Nephron (organoid): Measurements from ENCODE around the gene PTPRG.

Source experiments
- H3K27ac Mint-ChIP-seq, 3 experiments: 2 replicates each; pipeline ENCODE4 v1.8.0; 2020; ENCODE audit warnings: mixed read lengths in 3 of 3, mild to moderate bottlenecking in 2 of 3, moderate library complexity in 1 of 3
- H3K27me3 Mint-ChIP-seq: 2 replicates; pipeline ENCODE4 v1.8.0; 2021; ENCODE audit warnings: low read depth, mild to moderate bottlenecking, moderate library complexity, mixed read lengths
- H3K36me3 Mint-ChIP-seq: 2 replicates; pipeline ENCODE4 v1.8.0; 2020; ENCODE audit warnings: low read depth, mixed read lengths
- H3K4me1 Mint-ChIP-seq: 2 replicates; pipeline ENCODE4 v1.8.0; 2020; ENCODE audit warnings: mixed read lengths
- H3K4me3 Mint-ChIP-seq, 3 experiments: 2 replicates each; pipeline ENCODE4 v1.8.0; 2020; ENCODE audit warnings: mild to moderate bottlenecking in 3 of 3, mixed read lengths in 3 of 3, moderate library complexity in 2 of 3
- H3K9me3 Mint-ChIP-seq: 2 replicates; pipeline ENCODE4 v1.8.0; 2020; ENCODE audit warnings: mixed read lengths
- TF ChIP-seq, protein P1 (sequence below), 3 experiments: fragments of 200-600 bp; sonication (generic); IDR thresholded peaks; one replicate each; pipeline ENCODE4 v1.5.0; 2021; ENCODE audit warnings: antibody characterized with exemption in 3 of 3; ENCODE audit not compliant: unreplicated experiment in 3 of 3

PTPRG gene

DNA sequence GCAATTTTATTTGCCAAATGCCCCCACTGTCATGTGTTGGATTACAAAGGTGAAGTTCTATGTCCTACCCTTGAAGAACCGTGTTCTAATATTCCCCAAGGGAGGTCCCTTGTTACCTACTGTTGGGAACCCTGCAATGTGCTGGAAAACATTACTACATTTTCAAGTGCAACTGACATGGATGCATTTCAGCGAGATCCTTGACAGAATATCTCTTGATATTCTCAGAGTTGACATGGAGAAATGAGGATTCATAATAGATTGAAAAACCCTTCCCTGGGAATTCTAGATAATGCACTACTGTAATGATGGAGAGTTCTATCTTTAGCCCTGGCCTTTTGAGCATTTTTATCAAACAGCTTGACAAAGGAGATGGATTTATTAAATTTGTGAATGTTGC is 414.6 kb downstream of the PTPRG start:
- H3K9me3 Mint-ChIP-seq = no peaks in the 10 kb centered on the region
- H3K36me3 Mint-ChIP-seq = no peaks in the 10 kb centered on the region
- TF ChIP-seq, protein P1, sequence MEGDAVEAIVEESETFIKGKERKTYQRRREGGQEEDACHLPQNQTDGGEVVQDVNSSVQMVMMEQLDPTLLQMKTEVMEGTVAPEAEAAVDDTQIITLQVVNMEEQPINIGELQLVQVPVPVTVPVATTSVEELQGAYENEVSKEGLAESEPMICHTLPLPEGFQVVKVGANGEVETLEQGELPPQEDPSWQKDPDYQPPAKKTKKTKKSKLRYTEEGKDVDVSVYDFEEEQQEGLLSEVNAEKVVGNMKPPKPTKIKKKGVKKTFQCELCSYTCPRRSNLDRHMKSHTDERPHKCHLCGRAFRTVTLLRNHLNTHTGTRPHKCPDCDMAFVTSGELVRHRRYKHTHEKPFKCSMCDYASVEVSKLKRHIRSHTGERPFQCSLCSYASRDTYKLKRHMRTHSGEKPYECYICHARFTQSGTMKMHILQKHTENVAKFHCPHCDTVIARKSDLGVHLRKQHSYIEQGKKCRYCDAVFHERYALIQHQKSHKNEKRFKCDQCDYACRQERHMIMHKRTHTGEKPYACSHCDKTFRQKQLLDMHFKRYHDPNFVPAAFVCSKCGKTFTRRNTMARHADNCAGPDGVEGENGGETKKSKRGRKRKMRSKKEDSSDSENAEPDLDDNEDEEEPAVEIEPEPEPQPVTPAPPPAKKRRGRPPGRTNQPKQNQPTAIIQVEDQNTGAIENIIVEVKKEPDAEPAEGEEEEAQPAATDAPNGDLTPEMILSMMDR (IDR thresholded peaks at IDR 0.05; ENCODE audit: unreplicated experiment in 3 of 3) = no peak
- H3K4me3 Mint-ChIP-seq = no peak overlapping the region
- H3K27me3 Mint-ChIP-seq = no peaks in the 10 kb centered on the region
- H3K4me1 Mint-ChIP-seq = peaks cover 38% of the 10 kb centered on the region
- no peak overlapping the region for H3K27ac Mint-ChIP-seq

DNA sequence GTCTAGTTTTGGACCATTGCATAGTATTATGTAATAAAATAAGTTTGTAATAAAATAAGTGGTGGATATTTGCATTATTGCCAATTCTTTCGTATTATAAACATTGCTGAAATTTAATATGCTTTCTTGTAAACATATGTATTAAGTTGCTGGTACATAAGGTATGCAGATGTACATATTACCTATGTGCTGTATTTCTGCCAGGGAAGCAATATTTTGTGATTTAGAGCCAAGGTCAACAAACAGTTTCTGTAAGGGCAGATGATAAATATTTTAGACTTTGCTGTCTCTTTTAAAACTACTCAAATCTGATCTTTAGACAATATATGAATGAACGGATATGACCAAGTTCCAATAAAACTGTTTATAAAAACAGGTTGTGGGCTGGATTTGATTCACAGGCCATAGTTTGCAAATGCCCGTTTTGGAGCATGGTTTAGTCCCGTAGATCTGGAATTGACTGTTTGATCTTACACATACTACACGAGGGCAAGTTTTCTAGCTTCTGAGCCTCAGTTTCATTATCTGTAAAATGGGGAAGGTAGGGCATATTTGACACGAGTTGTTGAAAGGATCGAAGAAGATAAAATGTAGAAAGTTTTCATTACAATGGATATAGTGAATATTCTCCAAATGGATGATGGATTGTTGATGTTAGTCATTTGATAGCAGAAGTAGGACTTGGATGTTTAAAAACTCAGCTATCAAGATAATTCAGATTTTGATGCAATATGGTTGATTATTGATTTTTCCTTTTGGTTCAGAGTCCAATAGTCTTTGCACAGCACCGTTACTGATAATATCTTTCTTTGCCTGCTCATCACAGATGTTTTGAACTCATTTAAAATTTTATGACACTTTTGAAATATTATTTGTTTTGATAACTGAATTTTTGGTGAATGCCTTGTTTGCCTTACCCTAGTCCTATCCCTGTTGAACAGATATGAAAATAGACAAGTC is 417.4 kb downstream of the PTPRG start:
- no peaks in the 10 kb centered on the region for H3K9me3 Mint-ChIP-seq
- H3K36me3 Mint-ChIP-seq = no peaks in the 10 kb centered on the region
- H3K27ac Mint-ChIP-seq = peak overlapping the region in 2 of 3 experiments; percentile 77 to 90
- TF ChIP-seq, protein P1 (IDR thresholded peaks at IDR 0.05; ENCODE audit: unreplicated experiment in 3 of 3) = no peak
- H3K4me1 Mint-ChIP-seq = peaks cover 35% of the 10 kb centered on the region
- no peak overlapping the region for H3K4me3 Mint-ChIP-seq
- no peaks in the 10 kb centered on the region for H3K27me3 Mint-ChIP-seq

DNA sequence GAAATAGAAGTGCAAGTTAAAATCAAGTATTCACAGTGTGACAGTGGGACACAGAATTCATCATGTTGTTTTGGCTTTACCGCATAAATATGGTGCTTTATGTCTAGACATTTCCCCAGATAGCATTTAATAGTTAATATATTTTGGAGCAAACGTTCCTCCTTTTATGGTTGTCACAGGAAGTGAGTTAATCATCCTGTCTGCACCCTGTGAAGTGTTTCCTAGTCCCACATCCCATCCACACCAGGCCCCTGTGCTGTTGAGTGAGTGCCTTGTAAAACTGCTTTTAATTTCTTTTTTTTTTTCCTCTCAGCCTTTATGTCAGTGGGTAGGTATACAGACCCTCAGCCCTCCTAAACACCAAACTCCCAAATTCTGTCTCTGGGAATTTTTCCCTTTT is 418.3 kb downstream of the PTPRG start:
- Mint-ChIP-seq H3K27me3 (no peaks in the 10 kb centered on the region), H3K4me3 (peak overlapping the region in 1 of 3 experiments; percentile 1), H3K27ac (peak overlapping the region; percentile 90 to 96 (median 92)), H3K4me1 (peaks cover 35% of the 10 kb centered on the region), H3K36me3 (no peaks in the 10 kb centered on the region), H3K9me3 (no peaks in the 10 kb centered on the region)
- TF ChIP-seq, protein P1 (IDR thresholded peaks at IDR 0.05; ENCODE audit: unreplicated experiment in 3 of 3) = no peak

DNA sequence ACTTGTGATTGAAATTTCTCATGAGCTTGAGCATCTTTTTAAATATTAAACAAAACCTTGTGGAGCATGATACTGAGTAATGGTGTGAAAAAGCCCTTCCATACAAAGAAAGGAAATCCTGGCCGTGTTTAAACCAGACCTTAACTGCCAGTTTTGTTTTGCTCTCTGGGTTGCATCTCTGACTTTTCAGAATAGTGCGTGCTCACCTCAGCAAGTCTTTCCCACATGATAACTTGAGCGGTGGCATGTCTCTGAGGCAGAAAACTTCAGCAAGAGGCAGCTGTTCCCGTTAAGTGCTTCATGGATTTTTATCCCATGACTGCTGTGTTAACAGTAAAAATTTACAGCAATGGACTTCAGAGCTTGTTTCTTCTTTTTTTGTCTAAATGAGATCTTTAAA is 418.7 kb downstream of the PTPRG start:
- Mint-ChIP-seq H3K27me3 (no peaks in the 10 kb centered on the region), H3K4me3 (peak overlapping the region in 1 of 3 experiments; percentile 1), H3K4me1 (peaks cover 35% of the 10 kb centered on the region), H3K36me3 (no peaks in the 10 kb centered on the region), H3K27ac (peak overlapping the region; percentile 90 to 96 (median 92)), H3K9me3 (no peaks in the 10 kb centered on the region)
- TF ChIP-seq, protein P1 (IDR thresholded peaks at IDR 0.05; ENCODE audit: unreplicated experiment in 3 of 3) = no peak

DNA sequence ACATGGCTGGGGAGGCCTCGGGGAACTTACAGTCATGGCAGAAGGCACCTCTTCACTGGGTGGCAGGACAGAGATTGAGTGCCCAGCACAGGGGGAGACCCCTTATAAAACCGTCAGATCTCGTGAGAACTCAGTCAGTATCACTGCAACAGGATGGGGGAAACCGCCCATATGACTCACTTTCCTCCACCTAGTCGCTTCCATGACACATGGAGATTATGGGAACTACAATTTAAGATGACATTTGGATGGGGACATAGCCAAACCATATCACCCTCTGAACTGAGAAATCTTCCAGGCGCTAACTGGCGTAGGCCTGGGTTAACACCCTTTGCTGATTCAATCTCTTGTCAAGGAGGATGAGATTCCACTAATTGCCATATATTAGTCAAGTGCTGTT is 419.7 kb downstream of the PTPRG start:
- TF ChIP-seq, protein P1 (IDR thresholded peaks at IDR 0.05; ENCODE audit: unreplicated experiment in 3 of 3) = no peak
- Mint-ChIP-seq H3K36me3 (no peaks in the 10 kb centered on the region), H3K4me1 (peaks cover 28% of the 10 kb centered on the region), H3K9me3 (no peaks in the 10 kb centered on the region), H3K27me3 (no peaks in the 10 kb centered on the region), H3K27ac (peak overlapping the region; percentile 90 to 96 (median 92)), H3K4me3 (no peak overlapping the region)
